Inferior parietal cortex (tissue), 1 donor: ENCODE measurements around the gene HOXB6.
A peak's percentile ranks its signal among the peaks of the same experiment; 100 is the strongest.

Experiments
- DNase-seq: peaks from one replicate; pipeline ENCODE4 v3.0.0-alpha.2; 2016; ENCODE audit errors: extremely low spot score

HOXB6 gene

GRCh38 chr17:48634493-48635208, 29.9 kb upstream of the HOXB6 start:
- no peak for DNase-seq

- DNase-seq, result no peak
Measured at GRCh38 chr17:48633266-48633677, 28.5 kb upstream of the HOXB6 start.

GRCh38 chr17:48632579-48633265, 27.9 kb upstream of the HOXB6 start:
- no peak for DNase-seq

- no peak for DNase-seq
Measured at GRCh38 chr17:48631693-48632578, 27.1 kb upstream of the HOXB6 start.

- DNase-seq, result peak; percentile 7
Measured at GRCh38 chr17:48630925-48631692, 26.3 kb upstream of the HOXB6 start.

- DNase-seq, result no peak
Measured at GRCh38 chr17:48630009-48630924, 25.5 kb upstream of the HOXB6 start.

GRCh38 chr17:48629411-48629759, 24.6 kb upstream of the HOXB6 start:
- no peak for DNase-seq

- DNase-seq, result no peak
Measured at GRCh38 chr17:48628649-48629410, 24.0 kb upstream of the HOXB6 start.

GRCh38 chr17:48627623-48628521, 23.1 kb upstream of the HOXB6 start:
- DNase-seq, result no peak

- DNase-seq, result no peak
Measured at GRCh38 chr17:48627118-48627597, 22.4 kb upstream of the HOXB6 start.

GRCh38 chr17:48626245-48627117, 21.7 kb upstream of the HOXB6 start, which contains the start of gene HOXB9:
Gene HOXB9 (minus strand): TSS chr17:48626358. CDS start chr17:48626269, 89 bp downstream.
- peak; percentile 24 for DNase-seq

GRCh38 chr17:48625495-48626244, 20.9 kb upstream of the HOXB6 start:
- no peak for DNase-seq

GRCh38 chr17:48624544-48625494, 20.0 kb upstream of the HOXB6 start:
- DNase-seq, result no peak

- DNase-seq, result no peak
Measured at GRCh38 chr17:48624118-48624517, 19.3 kb upstream of the HOXB6 start.

- DNase-seq, result no peak
Measured at GRCh38 chr17:48623583-48623982, 18.8 kb upstream of the HOXB6 start.

GRCh38 chr17:48622857-48623256, 18.1 kb upstream of the HOXB6 start:
- DNase-seq, result no peak
